Measurements from ENCODE around the gene GRIP2. TPM values are rescaled to one million over a fixed set of nuclear protein-coding genes. Genes with fewer than 3 reads are reported as not detected.
A peak's percentile ranks its signal among the peaks of the same experiment; 100 is the strongest.

The GRIP2 gene
- total RNA-seq, 1 experiment from 2014 or later: 4.5 TPM

DNA sequence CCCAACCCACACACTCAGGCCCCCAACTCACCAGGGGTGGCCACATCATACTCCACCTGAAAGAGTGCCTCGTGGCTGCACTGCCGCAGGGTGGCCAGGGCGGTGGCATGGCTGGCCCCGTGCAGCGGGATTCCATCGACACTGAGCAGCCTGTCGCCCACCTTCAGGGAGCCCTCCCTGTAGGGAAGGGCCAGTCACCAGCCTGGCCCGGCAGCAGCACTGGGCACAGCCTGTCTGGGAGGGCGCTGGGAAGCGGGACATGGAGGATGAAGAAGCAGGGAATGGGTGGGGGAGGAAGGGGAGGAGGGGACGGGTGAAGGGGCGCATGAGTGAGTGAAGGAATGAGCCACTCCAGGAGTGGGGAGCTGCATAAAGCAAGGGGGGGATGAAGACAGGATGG is 18.5 kb downstream of the GRIP2 start:
- no peaks in the 10 kb centered on the region for H3K4me1 Mint-ChIP-seq (ENCODE audit: low read depth, unreplicated experiment)
- POLR2A ChIA-PET: no interaction called here
- CTCF ChIA-PET: interaction anchor here (1.0 kb wide), 1 partner anchor 12 kb away, joined by 3 read pairs; no protein-coding TSS in a partner anchor

DNA sequence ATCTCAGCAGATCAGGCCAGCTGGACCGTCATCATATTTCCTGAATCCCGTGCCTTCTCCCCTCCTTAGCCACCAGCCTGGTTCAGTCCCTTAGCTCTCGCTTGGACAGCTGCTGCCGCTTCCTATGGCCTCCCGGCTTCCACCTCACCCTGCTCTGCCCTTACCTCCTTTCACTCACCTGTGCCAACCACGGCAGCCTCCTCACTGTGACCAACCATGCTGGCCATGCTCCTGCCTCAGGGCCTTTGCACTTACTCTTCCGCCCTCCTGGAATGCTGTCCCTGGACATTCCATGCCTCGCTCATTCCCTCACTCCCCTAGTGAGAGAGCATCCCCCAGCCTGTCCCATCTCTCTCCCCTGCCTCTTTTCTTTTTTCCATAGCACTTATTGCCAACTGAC is 19.2 kb downstream of the GRIP2 start:
- no peaks in the 10 kb centered on the region for H3K9me3 Mint-ChIP-seq (ENCODE audit: unreplicated experiment)
- TF ChIP-seq, protein P1, sequence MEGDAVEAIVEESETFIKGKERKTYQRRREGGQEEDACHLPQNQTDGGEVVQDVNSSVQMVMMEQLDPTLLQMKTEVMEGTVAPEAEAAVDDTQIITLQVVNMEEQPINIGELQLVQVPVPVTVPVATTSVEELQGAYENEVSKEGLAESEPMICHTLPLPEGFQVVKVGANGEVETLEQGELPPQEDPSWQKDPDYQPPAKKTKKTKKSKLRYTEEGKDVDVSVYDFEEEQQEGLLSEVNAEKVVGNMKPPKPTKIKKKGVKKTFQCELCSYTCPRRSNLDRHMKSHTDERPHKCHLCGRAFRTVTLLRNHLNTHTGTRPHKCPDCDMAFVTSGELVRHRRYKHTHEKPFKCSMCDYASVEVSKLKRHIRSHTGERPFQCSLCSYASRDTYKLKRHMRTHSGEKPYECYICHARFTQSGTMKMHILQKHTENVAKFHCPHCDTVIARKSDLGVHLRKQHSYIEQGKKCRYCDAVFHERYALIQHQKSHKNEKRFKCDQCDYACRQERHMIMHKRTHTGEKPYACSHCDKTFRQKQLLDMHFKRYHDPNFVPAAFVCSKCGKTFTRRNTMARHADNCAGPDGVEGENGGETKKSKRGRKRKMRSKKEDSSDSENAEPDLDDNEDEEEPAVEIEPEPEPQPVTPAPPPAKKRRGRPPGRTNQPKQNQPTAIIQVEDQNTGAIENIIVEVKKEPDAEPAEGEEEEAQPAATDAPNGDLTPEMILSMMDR (IDR thresholded peaks at IDR 0.05; ENCODE audit: insufficient read depth in 1 of 2, low read depth in 1 of 2, low read length in 1 of 2, severe bottlenecking in 1 of 2, unreplicated experiment in 1 of 2): no peak
- Histone ChIP-seq H3K27me3 (replicated peaks; ENCODE audit: control insufficient read depth, insufficient read depth, low read length) (no peaks in the 10 kb centered on the region), H3K9me3 (no peaks in the 10 kb centered on the region), H3K36me3 (ENCODE audit: control insufficient read depth, insufficient read depth, low read length) (no peaks in the 10 kb centered on the region), H3K4me3 (ENCODE audit: low read depth, low read length) (no peak overlapping the region), H3K4me1 (no peaks in the 10 kb centered on the region)
- H3K27ac Mint-ChIP-seq (ENCODE audit: unreplicated experiment): no peak overlapping the region
- DNase-seq: peak in 1 of 2 experiments; percentile 27
- no peak overlapping the region for H3K4me3 Mint-ChIP-seq (ENCODE audit: unreplicated experiment)
- H3K4me1 Mint-ChIP-seq (ENCODE audit: low read depth, unreplicated experiment): no peaks in the 10 kb centered on the region
- ChIA-PET CTCF (no interaction called here), POLR2A (no interaction called here)
- H3K27me3 Mint-ChIP-seq (ENCODE audit: insufficient read depth, unreplicated experiment): no peaks in the 10 kb centered on the region
- intact Hi-C loops (cut with micrococcal nuclease; ENCODE audit: unreplicated experiment): no loop called here
- no peaks in the 10 kb centered on the region for H3K36me3 Mint-ChIP-seq (ENCODE audit: insufficient read depth, unreplicated experiment)
- BruUV-seq (replicated peaks): no TSS peak

More for the DNA sequence above, 18.5 kb downstream of the GRIP2 start:
- Mint-ChIP-seq H3K36me3 (ENCODE audit: insufficient read depth, unreplicated experiment) (no peaks in the 10 kb centered on the region), H3K4me3 (ENCODE audit: unreplicated experiment) (no peak overlapping the region), H3K9me3 (ENCODE audit: unreplicated experiment) (no peaks in the 10 kb centered on the region), H3K27ac (ENCODE audit: unreplicated experiment) (no peak overlapping the region), H3K27me3 (ENCODE audit: insufficient read depth, unreplicated experiment) (no peaks in the 10 kb centered on the region)
- DNase-seq: peak in 1 of 2 experiments; percentile 21
- Histone ChIP-seq H3K36me3 (ENCODE audit: control insufficient read depth, insufficient read depth, low read length) (no peaks in the 10 kb centered on the region), H3K4me3 (ENCODE audit: low read depth, low read length) (no peak overlapping the region), H3K27me3 (replicated peaks; ENCODE audit: control insufficient read depth, insufficient read depth, low read length) (no peaks in the 10 kb centered on the region), H3K4me1 (no peaks in the 10 kb centered on the region), H3K9me3 (no peaks in the 10 kb centered on the region)
- TF ChIP-seq, protein P1 (IDR thresholded peaks at IDR 0.05; ENCODE audit: insufficient read depth in 1 of 2, low read depth in 1 of 2, low read length in 1 of 2, severe bottlenecking in 1 of 2, unreplicated experiment in 1 of 2): no peak
- no TSS peak for BruUV-seq (replicated peaks)
- intact Hi-C loops (cut with micrococcal nuclease; ENCODE audit: unreplicated experiment): no loop called here

DNA sequence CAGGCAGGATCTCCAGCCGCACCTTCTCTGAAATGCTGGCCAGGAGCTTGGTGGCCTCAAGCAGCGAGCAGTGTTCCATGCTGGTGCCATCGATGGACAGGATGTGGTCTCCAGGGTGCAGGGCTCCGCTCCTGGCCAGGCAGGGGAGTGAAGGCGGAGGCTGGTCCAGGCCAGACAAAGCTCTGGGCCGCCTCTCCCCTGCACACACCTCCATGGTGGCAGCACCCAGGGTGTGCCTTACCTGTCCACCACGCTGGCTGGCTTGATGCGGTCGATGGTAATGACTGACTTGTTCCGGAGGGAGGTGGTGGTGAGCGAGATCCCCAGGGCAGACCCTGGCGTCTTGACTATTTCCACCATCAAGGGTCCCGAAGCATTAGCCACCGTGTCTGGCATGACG is 20.0 kb downstream of the GRIP2 start:
- ChIA-PET CTCF (no interaction called here), POLR2A (no interaction called here)
- TF ChIP-seq, protein P1 (IDR thresholded peaks at IDR 0.05; ENCODE audit: insufficient read depth in 1 of 2, low read depth in 1 of 2, low read length in 1 of 2, severe bottlenecking in 1 of 2, unreplicated experiment in 1 of 2): no peak
- H3K4me1 Mint-ChIP-seq (ENCODE audit: low read depth, unreplicated experiment): no peaks in the 10 kb centered on the region
- H3K4me3 Mint-ChIP-seq (ENCODE audit: unreplicated experiment): no peak overlapping the region
- intact Hi-C loops (cut with micrococcal nuclease; ENCODE audit: unreplicated experiment): no loop called here
- H3K27me3 ChIP-seq (replicated peaks; ENCODE audit: control insufficient read depth, insufficient read depth, low read length): no peaks in the 10 kb centered on the region
- no peaks in the 10 kb centered on the region for H3K36me3 Mint-ChIP-seq (ENCODE audit: insufficient read depth, unreplicated experiment)
- no peaks in the 10 kb centered on the region for H3K9me3 ChIP-seq
- DNase-seq: peak in 1 of 2 experiments; percentile 26
- no peak overlapping the region for H3K27ac Mint-ChIP-seq (ENCODE audit: unreplicated experiment)
- no peaks in the 10 kb centered on the region for H3K36me3 ChIP-seq (ENCODE audit: control insufficient read depth, insufficient read depth, low read length)
- no peaks in the 10 kb centered on the region for H3K9me3 Mint-ChIP-seq (ENCODE audit: unreplicated experiment)
- H3K4me1 ChIP-seq: no peaks in the 10 kb centered on the region
- no peak overlapping the region for H3K4me3 ChIP-seq (ENCODE audit: low read depth, low read length)
- H3K27me3 Mint-ChIP-seq (ENCODE audit: insufficient read depth, unreplicated experiment): no peaks in the 10 kb centered on the region
- BruUV-seq (replicated peaks): no TSS peak
